BE2C (cell line): ENCODE measurements around the gene TNKS1BP1.

Source experiments
- DNase-seq: peaks from one replicate; pipeline ENCODE4 v3.0.0-alpha.2; 2020
- H3K27me3 ChIP-seq: fragments of 250-450 bp; sonication (Bioruptor Pico); 2 replicates; pipeline ENCODE4 v1.5.1; 2020; ENCODE audit warnings: mild to moderate bottlenecking
- H3K36me3 ChIP-seq: fragments of 250-450 bp; sonication (Bioruptor Pico); 2 replicates; pipeline ENCODE4 v1.5.1; 2020; ENCODE audit warnings: mild to moderate bottlenecking
- H3K4me1 ChIP-seq: fragments of 250-450 bp; sonication (Bioruptor Pico); 2 replicates; pipeline ENCODE4 v1.5.1; 2020
- H3K4me3 ChIP-seq: 2 replicates; pipeline ENCODE4 v1.5.1; 2011; ENCODE audit warnings: low read depth, low read length
- H3K9me3 ChIP-seq: fragments of 250-450 bp; sonication (Bioruptor Pico); 2 replicates; pipeline ENCODE4 v1.5.1; 2020
- TF ChIP-seq, protein P1 (sequence below): IDR thresholded peaks from 2 replicates; pipeline ENCODE4 v1.5.1; 2012; ENCODE audit warnings: mild to moderate bottlenecking, low read depth, low read length

TNKS1BP1 gene

DNA sequence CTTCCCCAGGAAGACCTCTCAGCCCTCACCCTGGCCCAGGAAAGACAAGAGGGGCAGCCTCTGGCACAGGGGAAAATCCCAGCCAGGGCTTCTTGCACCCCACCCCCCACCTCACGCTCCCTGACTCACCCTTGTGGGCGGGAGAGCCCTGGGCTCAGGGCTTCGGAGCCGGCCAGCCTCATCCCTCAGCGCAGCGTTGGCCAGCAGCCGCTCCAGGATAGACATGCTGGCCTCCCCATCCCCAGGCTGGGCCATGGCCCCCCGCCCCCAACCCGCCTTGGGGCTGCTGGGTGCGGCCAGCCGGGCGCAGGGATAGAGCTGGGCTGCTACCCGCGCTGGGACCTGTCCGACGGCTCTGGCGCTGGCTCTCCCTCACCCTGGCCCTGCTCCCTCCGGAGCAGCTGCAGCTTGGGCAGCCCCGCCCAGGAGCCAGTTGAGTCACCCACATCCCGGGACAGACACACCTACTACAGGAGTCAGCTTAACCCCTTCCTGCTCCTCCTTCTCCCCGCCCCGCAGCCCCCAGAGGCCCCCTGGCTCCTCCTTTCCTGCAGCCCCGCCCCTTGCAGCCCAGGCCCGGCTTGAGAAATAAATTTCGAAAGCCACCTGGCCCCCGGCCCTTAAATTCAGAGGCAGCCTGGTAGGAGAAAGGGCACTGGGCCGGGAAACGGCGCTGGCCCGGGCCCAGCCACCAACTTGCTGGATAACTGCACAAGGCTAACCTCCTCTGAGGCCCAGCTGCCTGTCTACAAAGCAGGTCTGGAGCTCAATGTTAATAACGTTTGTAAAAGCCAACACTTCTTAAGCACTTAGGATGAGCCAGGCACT, 13.4 kb downstream of the TNKS1BP1 start:
- DNase-seq = peak; percentile 88
- TF ChIP-seq, protein P1, sequence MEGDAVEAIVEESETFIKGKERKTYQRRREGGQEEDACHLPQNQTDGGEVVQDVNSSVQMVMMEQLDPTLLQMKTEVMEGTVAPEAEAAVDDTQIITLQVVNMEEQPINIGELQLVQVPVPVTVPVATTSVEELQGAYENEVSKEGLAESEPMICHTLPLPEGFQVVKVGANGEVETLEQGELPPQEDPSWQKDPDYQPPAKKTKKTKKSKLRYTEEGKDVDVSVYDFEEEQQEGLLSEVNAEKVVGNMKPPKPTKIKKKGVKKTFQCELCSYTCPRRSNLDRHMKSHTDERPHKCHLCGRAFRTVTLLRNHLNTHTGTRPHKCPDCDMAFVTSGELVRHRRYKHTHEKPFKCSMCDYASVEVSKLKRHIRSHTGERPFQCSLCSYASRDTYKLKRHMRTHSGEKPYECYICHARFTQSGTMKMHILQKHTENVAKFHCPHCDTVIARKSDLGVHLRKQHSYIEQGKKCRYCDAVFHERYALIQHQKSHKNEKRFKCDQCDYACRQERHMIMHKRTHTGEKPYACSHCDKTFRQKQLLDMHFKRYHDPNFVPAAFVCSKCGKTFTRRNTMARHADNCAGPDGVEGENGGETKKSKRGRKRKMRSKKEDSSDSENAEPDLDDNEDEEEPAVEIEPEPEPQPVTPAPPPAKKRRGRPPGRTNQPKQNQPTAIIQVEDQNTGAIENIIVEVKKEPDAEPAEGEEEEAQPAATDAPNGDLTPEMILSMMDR = no peak

DNA sequence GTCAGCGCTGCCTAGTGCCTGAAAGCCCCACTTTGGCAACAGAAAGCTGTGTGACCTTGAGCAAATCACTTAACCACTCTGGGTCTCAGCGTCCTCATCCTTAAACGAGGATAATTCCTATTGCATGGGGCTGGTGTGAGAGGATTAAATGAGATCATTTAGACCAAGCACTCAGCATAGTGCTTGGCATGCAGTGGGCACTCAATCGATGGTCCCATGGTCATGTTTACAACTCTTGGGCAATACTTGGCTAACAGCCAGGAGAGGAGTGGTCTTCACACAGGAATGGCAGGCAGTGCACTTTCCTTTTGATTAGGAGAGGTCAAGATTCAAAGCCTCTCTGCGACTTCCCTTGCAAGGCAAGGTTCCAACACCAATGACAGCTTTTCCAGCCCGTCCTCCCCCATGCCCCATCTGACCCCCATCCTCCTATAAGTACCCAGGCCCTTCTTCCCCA, 14.1 kb downstream of the TNKS1BP1 start:
- TF ChIP-seq, protein P1 = no peak
- no peaks in the 10 kb centered on the region for H3K4me1 ChIP-seq
- H3K9me3 ChIP-seq = no peaks in the 10 kb centered on the region
- no peaks in the 10 kb centered on the region for H3K27me3 ChIP-seq
- peak overlapping the region; percentile 44 for H3K4me3 ChIP-seq
- H3K36me3 ChIP-seq = peaks cover 28% of the 10 kb centered on the region
- DNase-seq = no peak

More for the DNA sequence above, 13.4 kb downstream of the TNKS1BP1 start:
- Histone ChIP-seq H3K36me3 (peaks cover 29% of the 10 kb centered on the region), H3K27me3 (no peaks in the 10 kb centered on the region), H3K4me3 (peak overlapping the region; percentile 44), H3K4me1 (no peaks in the 10 kb centered on the region), H3K9me3 (no peaks in the 10 kb centered on the region)

DNA sequence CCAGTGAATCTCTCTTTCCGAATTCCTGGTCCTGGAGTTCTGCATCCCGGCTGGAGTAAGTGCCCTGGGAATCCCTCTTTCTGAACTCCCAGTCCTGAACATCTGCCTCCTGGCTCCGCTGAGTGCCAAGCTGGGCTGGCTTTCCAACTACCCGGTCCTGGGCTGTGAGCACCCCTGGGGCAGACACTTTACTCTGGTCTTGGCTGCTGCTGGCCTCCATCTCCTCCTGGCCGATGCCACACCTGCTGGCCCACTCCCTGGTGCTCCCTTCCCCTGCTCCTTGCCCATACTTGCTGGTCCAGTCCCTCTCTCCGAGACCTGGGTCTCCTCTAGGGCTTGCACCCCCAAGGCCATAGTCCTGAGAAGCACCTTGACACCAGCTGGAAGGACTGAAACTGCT, 14.7 kb downstream of the TNKS1BP1 start:
- Histone ChIP-seq H3K36me3 (peaks cover 27% of the 10 kb centered on the region), H3K9me3 (no peaks in the 10 kb centered on the region), H3K4me3 (no peak overlapping the region), H3K27me3 (no peaks in the 10 kb centered on the region), H3K4me1 (no peaks in the 10 kb centered on the region)
- no peak for DNase-seq
- TF ChIP-seq, protein P1 = no peak

DNA sequence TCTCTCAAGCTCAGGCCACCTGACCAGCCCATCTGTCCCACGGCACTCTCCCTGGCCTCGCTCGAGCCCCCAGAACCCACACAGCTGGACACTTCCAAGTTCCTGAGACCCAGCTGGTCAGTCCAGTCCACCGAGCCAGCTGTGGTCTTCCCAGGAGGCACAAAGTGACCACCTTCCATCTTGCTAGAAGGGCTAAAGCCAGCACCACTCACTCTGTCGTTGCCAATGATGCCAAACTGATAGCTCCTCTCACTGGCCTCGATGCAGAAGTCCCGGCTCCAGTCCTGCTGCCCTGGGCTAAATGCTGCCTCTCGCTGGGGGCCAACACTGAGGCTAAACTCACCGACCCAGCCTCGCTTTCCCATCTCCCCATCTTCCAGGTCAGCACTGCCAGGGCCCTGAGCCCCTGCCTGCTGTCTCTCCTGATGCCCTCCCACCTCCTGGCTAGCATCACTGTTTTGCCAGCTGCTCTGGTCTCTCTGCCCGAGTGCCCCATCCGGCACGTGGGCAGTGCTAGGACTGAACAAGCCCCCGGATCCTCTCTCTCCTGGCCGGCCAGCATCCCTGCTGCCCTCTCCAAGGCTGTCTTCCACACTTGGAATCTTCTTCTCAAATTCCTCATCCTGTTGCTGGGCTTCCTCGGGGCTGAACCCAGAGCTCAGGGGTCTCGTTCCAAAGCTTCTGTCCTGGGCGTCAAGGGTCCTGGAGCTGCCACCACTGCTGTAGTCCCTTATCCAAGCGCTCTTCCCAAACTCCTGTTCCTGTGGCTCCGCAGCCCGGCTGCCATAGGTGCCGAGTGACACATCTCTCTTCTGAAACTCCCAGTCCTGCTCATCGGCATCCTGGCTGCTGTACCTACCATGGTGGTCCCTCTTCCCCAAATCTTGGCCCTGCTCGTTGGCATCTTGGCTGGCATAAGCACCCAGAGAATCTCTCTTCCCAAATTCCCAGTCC, 15.4 kb downstream of the TNKS1BP1 start:
- no peaks in the 10 kb centered on the region for H3K4me1 ChIP-seq

DNA sequence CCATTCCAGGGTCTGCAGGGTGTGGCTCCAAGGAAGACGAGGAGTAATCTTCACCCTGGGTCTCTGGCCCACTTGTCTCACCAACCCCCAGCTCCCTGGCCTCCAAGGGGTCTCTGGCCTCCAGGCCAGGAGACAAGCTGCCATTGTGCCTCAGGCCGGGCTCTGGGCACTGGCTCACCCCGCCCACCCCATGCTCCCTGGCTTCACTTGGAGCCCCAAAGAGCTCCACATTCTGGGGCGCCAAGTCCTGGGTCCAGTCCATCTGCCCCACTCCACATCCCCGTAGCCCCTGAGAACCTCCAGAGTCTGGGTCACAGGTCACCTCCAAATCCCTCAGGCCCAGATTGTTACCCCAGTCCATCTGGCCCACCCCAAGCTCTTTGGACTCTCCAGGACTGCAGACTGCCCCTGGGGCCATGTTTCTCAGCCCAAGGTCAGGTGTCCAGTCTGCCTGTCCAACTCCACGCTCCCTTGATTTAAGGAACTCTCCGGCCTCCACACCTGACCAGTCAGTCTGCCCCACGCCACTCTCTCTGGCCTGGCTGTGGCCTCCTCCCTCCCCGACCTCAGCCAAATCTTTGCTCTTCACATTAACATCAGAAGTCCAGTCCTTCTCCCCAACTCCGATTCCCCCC, 16.2 kb downstream of the TNKS1BP1 start:
- Histone ChIP-seq H3K36me3 (peaks cover 19% of the 10 kb centered on the region), H3K27me3 (no peaks in the 10 kb centered on the region), H3K4me1 (no peaks in the 10 kb centered on the region), H3K4me3 (no peak overlapping the region), H3K9me3 (no peaks in the 10 kb centered on the region)
- DNase-seq = no peak
- TF ChIP-seq, protein P1 = no peak

More for the DNA sequence above, 15.4 kb downstream of the TNKS1BP1 start:
- Histone ChIP-seq H3K4me3 (no peak overlapping the region), H3K9me3 (no peaks in the 10 kb centered on the region), H3K36me3 (peaks cover 23% of the 10 kb centered on the region), H3K27me3 (no peaks in the 10 kb centered on the region)
- TF ChIP-seq, protein P1 = no peak
- no peak for DNase-seq
